Gastroesophageal sphincter (tissue), 3 donors: ENCODE data around the gene TGFBI.

Source experiments
- POLR2A ChIP-seq, 2 donors: fragments of 450-650 bp; IDR thresholded peaks; one replicate each; pipeline ENCODE4 v1.6.1; 2017; ENCODE audit warnings: antibody characterized with exemption in 2 of 2, mild to moderate bottlenecking in 2 of 2, moderate library complexity in 1 of 2
- TF ChIP-seq, protein P1 (sequence below), 4 experiments: fragments of 200-600 bp in 2 of 4; fragments of 450-650 bp in 2 of 4; sonication (generic) in 1 of 4; IDR thresholded peaks; one replicate each; pipeline ENCODE4 v1.5.1; 2017 to 2019; ENCODE audit warnings: antibody characterized with exemption in 4 of 4, mild to moderate bottlenecking in 2 of 4, moderate library complexity in 2 of 4

DNA sequence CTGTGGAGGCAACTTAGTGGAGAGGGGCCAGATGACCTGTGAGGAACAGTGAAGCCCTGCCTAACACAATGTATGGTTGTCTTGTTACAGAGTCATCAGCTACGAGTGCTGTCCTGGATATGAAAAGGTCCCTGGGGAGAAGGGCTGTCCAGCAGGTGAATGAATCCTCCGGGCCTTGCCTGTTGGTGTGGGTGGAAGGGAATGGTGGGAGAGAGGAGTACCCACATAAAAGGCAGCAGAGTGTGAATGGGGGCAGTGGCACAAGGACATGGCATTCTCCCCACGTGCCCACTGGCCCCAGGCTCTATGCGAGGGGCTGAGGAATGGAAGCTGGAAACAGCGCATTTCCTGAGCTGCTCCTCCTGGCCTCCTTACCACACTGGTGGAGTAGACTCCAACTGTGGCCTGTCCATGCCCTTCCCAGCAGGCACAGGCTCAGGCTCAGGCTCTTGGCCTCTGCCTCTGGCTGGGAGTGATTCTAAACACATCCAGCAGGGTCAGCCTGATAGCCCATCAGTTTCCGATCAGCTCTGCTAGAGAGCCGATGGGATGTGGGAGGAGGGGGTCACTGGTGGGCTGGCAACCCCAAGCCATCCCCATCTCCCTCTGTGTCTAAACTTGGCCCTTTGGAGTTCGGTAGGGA is 15.3 kb downstream of the TGFBI start:
- TF ChIP-seq, protein P1, sequence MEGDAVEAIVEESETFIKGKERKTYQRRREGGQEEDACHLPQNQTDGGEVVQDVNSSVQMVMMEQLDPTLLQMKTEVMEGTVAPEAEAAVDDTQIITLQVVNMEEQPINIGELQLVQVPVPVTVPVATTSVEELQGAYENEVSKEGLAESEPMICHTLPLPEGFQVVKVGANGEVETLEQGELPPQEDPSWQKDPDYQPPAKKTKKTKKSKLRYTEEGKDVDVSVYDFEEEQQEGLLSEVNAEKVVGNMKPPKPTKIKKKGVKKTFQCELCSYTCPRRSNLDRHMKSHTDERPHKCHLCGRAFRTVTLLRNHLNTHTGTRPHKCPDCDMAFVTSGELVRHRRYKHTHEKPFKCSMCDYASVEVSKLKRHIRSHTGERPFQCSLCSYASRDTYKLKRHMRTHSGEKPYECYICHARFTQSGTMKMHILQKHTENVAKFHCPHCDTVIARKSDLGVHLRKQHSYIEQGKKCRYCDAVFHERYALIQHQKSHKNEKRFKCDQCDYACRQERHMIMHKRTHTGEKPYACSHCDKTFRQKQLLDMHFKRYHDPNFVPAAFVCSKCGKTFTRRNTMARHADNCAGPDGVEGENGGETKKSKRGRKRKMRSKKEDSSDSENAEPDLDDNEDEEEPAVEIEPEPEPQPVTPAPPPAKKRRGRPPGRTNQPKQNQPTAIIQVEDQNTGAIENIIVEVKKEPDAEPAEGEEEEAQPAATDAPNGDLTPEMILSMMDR (IDR thresholded peaks at IDR 0.05) = no peak
- no peak for TF ChIP-seq POLR2A (IDR thresholded peaks at IDR 0.05)
